IPS DF 6.9 (cell line): ENCODE data around the gene CCDC78.

Source experiments
- DNase-seq: peaks from one replicate; pipeline ENCODE4 v3.0.0-alpha.2; 2013; ENCODE audit warnings: low read depth, low spot score
- H3K27ac ChIP-seq: one replicate; pipeline ENCODE4 v1.5.1; 2013; ENCODE audit warnings: low read length, control low read depth
- H3K27me3 ChIP-seq: 2 replicates; pipeline ENCODE4 v1.6.1; 2013; ENCODE audit warnings: mild to moderate bottlenecking, low read length; ENCODE audit not compliant: control insufficient read depth, insufficient read depth
- H3K36me3 ChIP-seq: 2 replicates; pipeline ENCODE4 v1.6.1; 2013; ENCODE audit warnings: low read length; ENCODE audit not compliant: control insufficient read depth, insufficient read depth
- H3K4me1 ChIP-seq: 2 replicates; pipeline ENCODE4 v1.6.1; 2013; ENCODE audit warnings: low read length; ENCODE audit not compliant: control insufficient read depth, insufficient read depth
- H3K4me3 ChIP-seq: 2 replicates; pipeline ENCODE4 v1.5.1; 2013; ENCODE audit warnings: mild to moderate bottlenecking, low read length
- H3K9me3 ChIP-seq: 2 replicates; pipeline ENCODE4 v1.6.1; 2013; ENCODE audit warnings: low read length, inconsistent platforms; ENCODE audit not compliant: control insufficient read depth, insufficient read depth
- WGBS: extraction: QIAGEN DNeasy Blood & Tissue Kit; methylation state at CpG from one replicate; pipeline ENCODE4 v1.1.7; 2013; ENCODE audit warnings: mixed read lengths, missing lambda C conversion rate; ENCODE audit not compliant: insufficient read length, insufficient coverage; 5-methylcytosine and 5-hydroxymethylcytosine counted together

Gene CCDC78

GRCh38 chr16:708959-709358, 17.3 kb downstream of the CCDC78 start:
- Histone ChIP-seq H3K36me3 (no peaks in the 10 kb centered on the region), H3K27me3 (peaks cover 30% of the 10 kb centered on the region), H3K4me3 (no peak overlapping the region), H3K9me3 (no peaks in the 10 kb centered on the region), H3K4me1 (peaks cover 6% of the 10 kb centered on the region; the same call in 1 of the 2 replicates), H3K27ac (no peak overlapping the region)
- no CpG with 5 or more reads among the region's 4 CpGs for WGBS
- DNase-seq = no peak

GRCh38 chr16:708019-708418, 18.2 kb downstream of the CCDC78 start:
- WGBS = no CpG with 5 or more reads among the region's 3 CpGs
- no peak for DNase-seq
- H3K27me3 ChIP-seq = peaks cover 38% of the 10 kb centered on the region
- H3K4me1 ChIP-seq = peaks cover 6% of the 10 kb centered on the region; the same call in 1 of the 2 replicates
- H3K4me3 ChIP-seq = no peak overlapping the region
- H3K36me3 ChIP-seq = no peaks in the 10 kb centered on the region
- H3K27ac ChIP-seq = no peak overlapping the region
- no peaks in the 10 kb centered on the region for H3K9me3 ChIP-seq

GRCh38 chr16:707062-707538, 19.1 kb downstream of the CCDC78 start:
- H3K4me1 ChIP-seq = peaks cover 6% of the 10 kb centered on the region; the same call in 1 of the 2 replicates
- no peak for DNase-seq
- H3K9me3 ChIP-seq = no peaks in the 10 kb centered on the region
- H3K27me3 ChIP-seq = peaks cover 46% of the 10 kb centered on the region
- H3K27ac ChIP-seq = no peak overlapping the region
- whole genome bisulfite sequencing = no CpG with 5 or more reads among the region's 14 CpGs
- H3K36me3 ChIP-seq = no peaks in the 10 kb centered on the region
- no peak overlapping the region; the same call in 1 of the 2 replicates for H3K4me3 ChIP-seq

GRCh38 chr16:706189-707061, 19.8 kb downstream of the CCDC78 start:
- Histone ChIP-seq H3K27ac (no peak overlapping the region), H3K9me3 (no peaks in the 10 kb centered on the region), H3K36me3 (no peaks in the 10 kb centered on the region), H3K4me1 (peaks cover 6% of the 10 kb centered on the region; the same call in 1 of the 2 replicates), H3K4me3 (peak overlapping the region; percentile 42; the same call in 1 of the 2 replicates), H3K27me3 (peaks cover 53% of the 10 kb centered on the region)
- WGBS = no CpG with 5 or more reads among the region's 49 CpGs
- no peak for DNase-seq

GRCh38 chr16:705431-706188, 20.6 kb downstream of the CCDC78 start, which contains the start of gene FBXL16:
Gene FBXL16, minus strand, starts transcription at chr16:705801. Its CDS starts 8,396 bp downstream, at chr16:697405.
- H3K27me3 ChIP-seq = peaks cover 58% of the 10 kb centered on the region
- no CpG with 5 or more reads among the region's 115 CpGs for WGBS

GRCh38 chr16:704552-705380, 21.5 kb downstream of the CCDC78 start:
- Histone ChIP-seq H3K27ac (no peak overlapping the region), H3K36me3 (no peaks in the 10 kb centered on the region), H3K4me1 (peaks cover 3% of the 10 kb centered on the region; the same call in 1 of the 2 replicates), H3K9me3 (no peaks in the 10 kb centered on the region), H3K4me3 (peak overlapping the region; percentile 42; the same call in 1 of the 2 replicates), H3K27me3 (peaks cover 58% of the 10 kb centered on the region)
- no peak for DNase-seq
- WGBS = no CpG with 5 or more reads among the region's 50 CpGs

More at GRCh38 chr16:705431-706188, 20.6 kb downstream of the CCDC78 start, which contains the start of gene FBXL16:
- Histone ChIP-seq H3K36me3 (no peaks in the 10 kb centered on the region), H3K4me3 (peak within 1 kb of the TSS; percentile 42; the same call in 1 of the 2 replicates), H3K27ac (no peak within 1 kb of the TSS), H3K9me3 (no peaks in the 10 kb centered on the region), H3K4me1 (peaks cover 6% of the 10 kb centered on the region; the same call in 1 of the 2 replicates)
- no peak for DNase-seq

GRCh38 chr16:704047-704446, 22.2 kb downstream of the CCDC78 start:
- WGBS = no CpG with 5 or more reads among the region's 7 CpGs
- no peak for DNase-seq
- Histone ChIP-seq H3K27me3 (peaks cover 60% of the 10 kb centered on the region), H3K9me3 (no peaks in the 10 kb centered on the region), H3K4me1 (peaks cover 2% of the 10 kb centered on the region; the same call in 1 of the 2 replicates), H3K4me3 (no peak overlapping the region), H3K36me3 (no peaks in the 10 kb centered on the region), H3K27ac (no peak overlapping the region)

- Histone ChIP-seq H3K4me1 (peaks cover 2% of the 10 kb centered on the region; the same call in 1 of the 2 replicates), H3K27ac (no peak overlapping the region), H3K4me3 (no peak overlapping the region), H3K9me3 (no peaks in the 10 kb centered on the region), H3K27me3 (peaks cover 60% of the 10 kb centered on the region), H3K36me3 (no peaks in the 10 kb centered on the region)
- DNase-seq = no peak
- no CpG with 5 or more reads among the region's 12 CpGs for WGBS
Observed at GRCh38 chr16:703406-703805, 22.8 kb downstream of the CCDC78 start.

GRCh38 chr16:702341-702740, 23.9 kb downstream of the CCDC78 start:
- H3K4me1 ChIP-seq = peaks cover 2% of the 10 kb centered on the region; the same call in 1 of the 2 replicates
- H3K36me3 ChIP-seq = no peaks in the 10 kb centered on the region
- H3K27ac ChIP-seq = no peak overlapping the region
- WGBS = no CpG with 5 or more reads among the region's 19 CpGs
- DNase-seq = no peak
- H3K9me3 ChIP-seq = no peaks in the 10 kb centered on the region
- H3K4me3 ChIP-seq = no peak overlapping the region
- H3K27me3 ChIP-seq = peaks cover 52% of the 10 kb centered on the region
